HepG2 (cell line): ENCODE results near the gene PRDM12. TPM values are rescaled to one million over a fixed set of nuclear protein-coding genes. Genes with fewer than 3 reads are reported as not detected.

ENCODE experiments used
- AKNA ChIP-seq: sonication (generic); formaldehyde crosslinking; IDR thresholded peaks from 2 replicates; pipeline ENCODE4 v1.4.0; 2020; ENCODE audit warnings: missing genetic modification reagents, borderline replicate concordance
- SOX13 ChIP-seq, 3 experiments: fragments of 450-650 bp in 1 of 3; sonication (generic) in 1 of 3; formaldehyde crosslinking in 1 of 3; IDR thresholded peaks in 2 of 3; conservative IDR thresholded peaks in 1 of 3; 2 replicates each; pipeline versions ENCODE4 v1.5.0 to v1.6.1; 2016 to 2020; ENCODE audit warnings: antibody characterized with exemption in 1 of 3, mild to moderate bottlenecking in 1 of 3, missing compliant biosample characterization in 1 of 3, missing genetic modification reagents in 1 of 3, moderate library complexity in 1 of 3
- YEATS2 ChIP-seq: sonication (generic); formaldehyde crosslinking; IDR thresholded peaks from 2 replicates; pipeline ENCODE4 v1.4.0; 2020; ENCODE audit warnings: missing genetic modification reagents, borderline replicate concordance
- ZBTB2 ChIP-seq: sonication (generic); formaldehyde crosslinking; IDR thresholded peaks from 2 replicates; pipeline ENCODE4 v1.8.0; 2022; ENCODE audit warnings: low read depth, missing genetic modification reagents
- ZSCAN25 ChIP-seq: sonication (generic); formaldehyde crosslinking; IDR thresholded peaks from 2 replicates; pipeline ENCODE4 v1.8.0; 2022; ENCODE audit warnings: mild to moderate bottlenecking, missing genetic modification reagents
- polyA plus RNA-seq, 8 experiments: library from polyadenylated mRNA; depleted of rRNA in 3 of 8; stranded (reverse) in 7 of 8; unstranded in 1 of 8; fragments of >200 nt; fragmentation: Illumina TruSeq in 4 of 8; extraction: Trizol in 4 of 8; gene quantifications; 2 replicates each; pipeline versions ENCODE4 v1.2.1 to v1.2.3, GENCODE V29; 2011 to 2016; ENCODE audit warnings: low read depth in 4 of 8, missing spikeins in 1 of 8, mixed read lengths in 1 of 8; ENCODE audit not compliant: insufficient read depth in 1 of 8
- total RNA-seq, 5 experiments: library from RNA; depleted of rRNA; stranded (reverse); fragments of >200 nt; fragmentation: Illumina TruSeq; extraction: Trizol; gene quantifications; 2 replicates each; pipeline ENCODE4 v1.2.3, GENCODE V29; 2016; ENCODE audit warnings: low read depth in 1 of 5

PRDM12 gene
- total and polyA plus RNA-seq, 2 of the 13 experiments (the other 11 are each of a cell fraction or from before 2014, with no cell fraction given) = 0.04 to 0.07 TPM

GRCh38 chr9:130624154-130624553, 40.2 kb upstream of the PRDM12 start (continued):
- TF ChIP-seq YEATS2 (CRISPR knock-in tag) (no peak), ZBTB2 (CRISPR knock-in tag) (no peak), AKNA (CRISPR knock-in tag) (no peak), SOX13 (IDR thresholded peaks at IDR 0.05) (no peak), SOX13 (CRISPR knock-in tag; conservative IDR thresholded peaks at IDR 0.05 in 1 of 2, IDR thresholded peaks at IDR 0.05 in 1 of 2) (no peak), ZSCAN25 (CRISPR knock-in tag) (no peak)
- TF ChIP-seq, all 625 proteins: peak for 5
